HUES6 (cell line): ENCODE results near the gene INTS1.
A peak's percentile ranks its signal among the peaks of the same experiment; 100 is the strongest.

Experiments
- H3K27ac ChIP-seq: 2 replicates; pipeline ENCODE4 v1.7.0; 2013; ENCODE audit warnings: low read depth, mild to moderate bottlenecking, low read length, inconsistent platforms
- H3K27me3 ChIP-seq: 2 replicates; pipeline ENCODE4 v1.6.1; 2013; ENCODE audit warnings: low read length; ENCODE audit not compliant: control insufficient read depth, insufficient read depth
- H3K36me3 ChIP-seq: 2 replicates; pipeline ENCODE4 v1.6.1; 2013; ENCODE audit warnings: low read length; ENCODE audit not compliant: control insufficient read depth, insufficient read depth
- H3K4me1 ChIP-seq: 2 replicates; pipeline ENCODE4 v1.6.1; 2013; ENCODE audit warnings: low read length; ENCODE audit not compliant: control insufficient read depth, insufficient read depth
- H3K4me3 ChIP-seq: 2 replicates; pipeline ENCODE4 v1.5.1; 2013; ENCODE audit warnings: low read depth, low read length
- H3K9ac ChIP-seq: one replicate; pipeline ENCODE4 v1.6.1; 2013; ENCODE audit warnings: mild to moderate bottlenecking, low read length
- H3K9me3 ChIP-seq: 2 replicates; pipeline ENCODE4 v1.6.1; 2013; ENCODE audit warnings: low read depth, low read length; ENCODE audit not compliant: control insufficient read depth, insufficient read depth

INTS1 gene

DNA sequence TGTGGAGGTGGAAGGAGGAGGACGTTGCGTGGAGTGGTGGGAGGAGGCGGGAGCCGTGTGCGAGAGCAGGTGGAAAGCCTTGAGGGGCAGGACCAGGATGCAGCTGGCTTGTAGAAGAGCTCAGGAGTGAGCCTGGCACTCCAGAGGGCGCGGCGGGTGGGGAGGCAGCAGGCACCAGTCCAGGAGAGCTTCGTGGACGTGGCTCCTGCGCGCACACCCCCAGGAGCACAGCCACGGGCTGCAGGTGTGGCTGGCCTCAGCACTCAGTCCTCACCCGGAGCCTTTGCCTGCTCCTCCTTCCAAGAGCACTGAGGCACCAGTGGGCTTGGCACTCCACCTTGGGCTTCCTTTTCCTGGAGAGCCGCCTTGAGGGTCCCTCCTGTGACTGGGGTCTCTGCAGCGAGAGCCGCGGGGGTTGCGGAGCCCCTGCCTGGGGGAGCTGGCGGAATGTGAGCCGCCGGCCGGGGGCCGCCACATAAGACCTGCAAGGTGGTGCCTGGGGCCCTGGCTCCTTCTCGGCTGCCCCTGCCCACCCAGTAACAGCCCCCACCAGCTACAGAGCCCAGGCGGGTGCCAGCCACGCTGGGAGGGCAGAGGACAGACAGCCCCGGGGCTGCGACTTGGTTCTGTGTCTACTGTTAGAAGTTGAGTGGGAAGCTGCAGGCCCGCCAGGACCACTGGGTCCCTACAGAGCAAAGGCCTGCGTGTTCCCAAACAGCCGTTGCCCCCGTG lies 37.4 kb upstream of the INTS1 start:
- Histone ChIP-seq H3K27ac (no peak overlapping the region), H3K27me3 (no peaks in the 10 kb centered on the region), H3K9ac (no peak overlapping the region), H3K9me3 (no peaks in the 10 kb centered on the region), H3K4me1 (peaks cover 14% of the 10 kb centered on the region), H3K36me3 (peaks cover 27% of the 10 kb centered on the region), H3K4me3 (no peak overlapping the region)

DNA sequence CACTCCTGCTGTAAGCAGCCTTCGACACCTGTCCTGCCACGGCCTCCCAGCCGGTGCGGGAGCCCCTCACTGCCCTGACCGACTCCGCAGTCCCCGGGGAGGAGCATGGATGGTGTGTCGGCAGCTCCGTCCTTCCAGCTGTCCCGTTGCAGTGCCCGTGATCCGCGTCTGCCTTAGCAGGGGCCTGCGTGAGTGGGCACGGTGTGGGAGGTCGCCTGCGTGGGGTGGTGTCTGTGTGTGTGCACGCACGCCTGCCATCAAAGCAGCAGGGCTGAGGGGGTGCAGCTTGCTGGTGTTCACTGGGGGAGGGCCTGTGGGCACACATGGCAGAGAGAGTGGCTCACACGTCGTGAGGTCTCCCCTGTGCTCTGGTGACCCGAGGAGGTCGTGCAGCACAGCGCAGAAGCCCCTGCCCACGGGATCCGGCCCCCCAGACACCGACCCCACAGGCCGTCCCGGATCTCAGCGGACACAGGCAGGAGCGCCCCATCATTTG lies 36.6 kb upstream of the INTS1 start:
- no peaks in the 10 kb centered on the region for H3K27me3 ChIP-seq
- no peak overlapping the region for H3K27ac ChIP-seq
- H3K9me3 ChIP-seq = no peaks in the 10 kb centered on the region
- no peak overlapping the region for H3K4me3 ChIP-seq
- no peak overlapping the region for H3K9ac ChIP-seq
- H3K36me3 ChIP-seq = peaks cover 27% of the 10 kb centered on the region
- H3K4me1 ChIP-seq = peaks cover 22% of the 10 kb centered on the region

DNA sequence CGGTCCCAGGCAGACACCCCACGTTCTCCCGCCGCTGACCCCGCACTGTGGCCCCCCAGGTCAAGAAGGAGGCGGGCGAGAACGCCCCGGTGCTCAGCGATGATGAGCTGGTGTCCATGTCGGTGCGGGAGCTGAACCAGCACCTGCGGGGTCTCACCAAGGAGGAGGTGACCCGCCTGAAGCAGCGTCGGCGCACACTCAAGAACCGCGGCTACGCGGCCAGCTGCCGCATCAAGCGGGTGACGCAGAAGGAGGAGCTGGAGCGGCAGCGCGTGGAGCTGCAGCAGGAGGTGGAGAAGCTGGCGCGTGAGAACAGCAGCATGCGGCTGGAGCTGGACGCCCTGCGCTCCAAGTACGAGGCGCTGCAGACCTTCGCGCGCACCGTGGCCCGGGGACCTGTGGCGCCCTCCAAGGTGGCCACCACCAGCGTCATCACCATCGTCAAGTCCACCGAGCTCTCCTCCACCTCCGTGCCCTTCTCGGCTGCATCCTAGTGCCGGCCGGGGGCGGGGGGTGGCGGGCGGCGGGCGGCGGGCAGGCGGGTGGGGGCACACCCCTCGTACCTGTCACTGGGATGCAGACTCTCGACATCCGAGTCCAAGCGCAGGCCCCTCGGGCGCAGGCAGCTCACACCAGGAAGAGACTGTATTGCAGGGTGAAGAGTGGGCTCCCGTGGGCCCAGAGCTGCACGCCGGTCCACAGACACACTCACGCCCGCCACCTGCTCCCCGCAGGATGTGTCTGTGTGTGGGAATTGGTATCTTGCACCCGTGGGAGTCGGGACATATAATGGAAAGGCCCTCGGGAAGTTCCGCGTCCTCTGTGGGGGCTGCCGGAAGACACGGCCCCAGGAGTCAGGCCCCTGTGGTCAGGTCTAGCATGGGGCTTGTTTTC lies 35.9 kb upstream of the INTS1 start:
- Histone ChIP-seq H3K4me3 (no peak overlapping the region), H3K9ac (no peak overlapping the region), H3K27me3 (no peaks in the 10 kb centered on the region; the same call in 1 of the 2 replicates), H3K9me3 (no peaks in the 10 kb centered on the region), H3K36me3 (peaks cover 27% of the 10 kb centered on the region), H3K4me1 (peaks cover 26% of the 10 kb centered on the region), H3K27ac (no peak overlapping the region)

DNA sequence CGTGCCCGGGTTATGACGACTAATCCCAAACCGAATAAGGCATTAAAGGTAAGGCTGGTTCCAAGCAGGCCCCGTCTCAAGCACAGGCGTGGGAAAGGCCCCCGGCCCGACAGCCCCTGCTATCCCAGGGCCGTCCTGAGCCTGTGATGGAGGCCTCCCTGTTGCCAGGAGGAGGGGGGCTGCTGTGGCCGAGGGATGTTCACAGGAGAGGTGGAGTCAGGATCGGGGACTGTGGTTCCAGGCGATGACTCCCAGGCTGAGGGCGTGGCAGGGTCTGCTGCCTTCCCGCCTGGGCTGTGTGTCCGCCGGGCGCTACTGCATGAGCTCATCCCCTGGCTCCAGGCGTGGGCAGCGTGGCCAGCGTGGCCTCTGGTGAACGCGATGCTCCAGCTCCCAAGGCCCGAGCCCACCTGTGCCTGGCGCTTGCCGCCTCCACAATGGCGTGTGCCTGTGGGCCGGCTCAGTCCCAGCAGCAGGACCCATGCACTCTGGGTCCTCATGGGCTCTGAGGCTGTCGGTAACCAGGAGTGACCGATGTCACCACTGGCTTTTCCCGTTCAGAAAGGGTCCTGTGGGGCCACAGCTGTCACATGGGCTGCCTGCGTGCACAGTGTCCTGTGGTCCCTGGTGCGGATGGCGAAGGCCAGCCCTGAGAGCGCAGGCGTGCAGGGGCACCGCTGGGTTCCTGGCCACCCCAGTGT lies 35.1 kb upstream of the INTS1 start:
- H3K4me3 ChIP-seq = no peak overlapping the region
- H3K4me1 ChIP-seq = peaks cover 32% of the 10 kb centered on the region
- no peaks in the 10 kb centered on the region for H3K9me3 ChIP-seq
- no peak overlapping the region for H3K9ac ChIP-seq
- no peaks in the 10 kb centered on the region; the same call in 1 of the 2 replicates for H3K27me3 ChIP-seq
- H3K27ac ChIP-seq = no peak overlapping the region; the same call in 1 of the 2 replicates
- peaks cover 27% of the 10 kb centered on the region for H3K36me3 ChIP-seq

DNA sequence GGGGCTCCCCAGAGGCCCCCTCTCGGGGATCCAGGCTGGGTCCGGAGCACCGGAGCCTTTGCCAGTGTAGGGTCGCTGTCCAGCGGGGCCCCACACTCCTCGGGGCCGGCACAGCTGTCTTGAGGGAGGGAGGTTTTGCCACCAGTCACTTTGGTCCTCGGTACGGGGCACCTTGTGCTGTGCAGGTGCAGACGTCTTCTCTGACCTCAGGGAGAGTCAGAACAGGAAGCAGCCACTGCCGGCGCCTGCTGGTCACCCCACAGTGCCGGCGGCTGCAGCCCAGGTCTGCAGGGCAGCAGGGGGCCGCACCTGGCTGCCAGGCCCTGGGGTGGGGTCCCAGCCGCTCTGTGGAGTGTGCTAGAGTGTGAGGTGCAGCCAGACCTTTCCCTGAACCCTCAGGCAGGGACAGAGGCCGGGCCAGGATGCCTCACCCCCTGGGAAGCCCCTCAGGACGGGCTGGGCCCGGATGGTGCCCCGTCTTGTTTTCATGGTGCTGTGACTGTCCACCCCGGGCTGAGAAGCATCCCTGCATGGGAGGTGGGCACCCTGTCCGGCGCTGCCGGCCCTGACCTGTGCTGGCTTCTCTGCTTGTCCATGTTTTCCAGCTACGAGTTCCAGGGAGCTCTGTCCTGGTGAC lies 34.5 kb upstream of the INTS1 start:
- peaks cover 38% of the 10 kb centered on the region for H3K4me1 ChIP-seq
- H3K9ac ChIP-seq = no peak overlapping the region
- H3K27ac ChIP-seq = peak overlapping the region; percentile 8; the same call in 1 of the 2 replicates
- no peak overlapping the region for H3K4me3 ChIP-seq
- H3K27me3 ChIP-seq = no peaks in the 10 kb centered on the region; the same call in 1 of the 2 replicates
- no peaks in the 10 kb centered on the region for H3K9me3 ChIP-seq
- H3K36me3 ChIP-seq = peaks cover 27% of the 10 kb centered on the region

DNA sequence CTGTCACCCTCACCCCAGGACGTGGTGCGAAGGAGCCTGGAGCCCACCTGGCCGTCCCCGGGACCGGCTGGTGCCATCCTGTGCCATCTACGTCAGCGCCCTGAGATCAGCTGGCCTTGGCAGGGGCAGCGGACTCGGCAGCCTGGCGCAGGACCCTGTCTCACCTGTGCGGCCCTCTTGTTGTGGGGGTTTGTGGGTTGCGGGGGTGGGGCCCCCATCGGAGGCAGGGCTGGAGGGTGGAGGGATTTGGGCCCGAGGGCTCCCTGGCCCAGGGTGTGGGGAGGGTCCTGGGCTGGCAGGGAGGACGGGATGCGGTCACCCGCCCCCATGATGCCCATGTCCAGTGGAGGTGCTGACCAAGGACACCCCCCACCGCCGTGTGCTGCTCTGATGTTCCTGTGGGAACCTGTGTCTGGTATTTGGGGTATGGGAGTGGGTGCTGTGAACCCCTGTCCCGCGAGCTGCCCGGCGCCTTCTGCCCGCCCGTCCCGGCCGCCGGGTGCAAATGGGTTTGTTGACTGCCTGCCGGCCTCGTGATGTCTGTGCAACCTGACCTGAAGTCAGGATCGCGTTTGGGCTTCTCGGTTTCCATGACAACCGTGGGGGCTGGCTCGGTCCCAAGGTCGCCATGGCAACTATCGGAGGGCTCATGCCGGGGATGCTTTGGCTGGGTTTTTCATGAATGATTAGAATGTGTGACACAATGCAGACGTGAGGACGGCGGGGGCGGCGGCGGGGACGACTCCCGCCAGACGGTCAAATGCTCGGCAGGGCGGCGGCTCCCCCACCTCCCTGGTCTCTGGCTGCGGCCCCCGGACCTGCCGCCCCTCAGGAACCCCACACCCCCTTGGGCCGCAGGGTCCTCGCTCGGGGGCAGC lies 33.6 kb upstream of the INTS1 start:
- Histone ChIP-seq H3K36me3 (peaks cover 27% of the 10 kb centered on the region), H3K27ac (peak overlapping the region; percentile 87), H3K4me3 (peak overlapping the region; percentile 39; the same call in 1 of the 2 replicates), H3K9me3 (no peaks in the 10 kb centered on the region), H3K4me1 (peaks cover 47% of the 10 kb centered on the region), H3K9ac (peak overlapping the region; percentile 29), H3K27me3 (peaks cover 6% of the 10 kb centered on the region; the same call in 1 of the 2 replicates)

DNA sequence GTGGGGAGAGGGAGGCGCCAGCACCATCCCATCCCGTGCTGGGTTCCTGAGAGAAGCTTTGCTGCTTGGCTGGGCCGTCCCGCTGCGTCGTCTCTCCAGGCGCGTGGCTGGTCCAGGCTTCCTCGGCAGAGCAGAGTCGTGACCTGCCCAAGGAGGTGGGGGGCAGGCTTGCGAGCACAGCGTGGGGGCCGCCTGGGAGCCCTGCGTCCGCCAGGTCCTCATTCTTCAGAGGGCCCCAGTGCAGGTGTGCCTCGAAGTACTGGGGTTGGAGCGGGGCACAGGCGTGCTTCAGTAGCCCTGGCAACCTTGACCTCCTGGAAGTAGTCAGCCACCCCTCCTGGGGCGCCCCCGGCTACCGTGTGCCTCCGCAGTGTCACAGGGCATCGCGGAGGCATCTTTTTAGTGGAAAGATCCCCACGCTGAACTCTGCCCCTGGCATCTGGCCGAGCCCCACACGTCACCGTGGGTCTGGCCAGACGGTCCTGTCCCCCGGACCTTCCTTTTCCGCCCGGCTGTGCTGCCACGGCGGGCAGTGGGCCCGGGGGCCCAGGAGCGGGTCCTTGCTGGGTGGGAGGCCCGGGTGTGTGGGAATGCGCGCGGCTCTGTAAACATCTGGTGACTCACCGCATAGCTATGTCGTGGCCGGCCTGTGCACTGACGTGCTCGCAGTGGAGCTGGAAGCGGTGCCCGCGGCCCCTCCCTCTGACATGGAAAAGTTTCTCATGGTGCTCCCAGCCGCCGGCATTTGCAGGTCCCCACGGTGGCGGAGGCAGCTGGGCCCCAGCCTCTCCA lies 32.8 kb upstream of the INTS1 start:
- H3K9ac ChIP-seq = peak overlapping the region; percentile 74
- no peaks in the 10 kb centered on the region for H3K9me3 ChIP-seq
- H3K27ac ChIP-seq = peak overlapping the region; percentile 87
- H3K27me3 ChIP-seq = peaks cover 15% of the 10 kb centered on the region; the same call in 1 of the 2 replicates
- H3K4me3 ChIP-seq = peak overlapping the region; percentile 41; the same call in 1 of the 2 replicates
- H3K4me1 ChIP-seq = peaks cover 54% of the 10 kb centered on the region
- peaks cover 24% of the 10 kb centered on the region for H3K36me3 ChIP-seq

DNA sequence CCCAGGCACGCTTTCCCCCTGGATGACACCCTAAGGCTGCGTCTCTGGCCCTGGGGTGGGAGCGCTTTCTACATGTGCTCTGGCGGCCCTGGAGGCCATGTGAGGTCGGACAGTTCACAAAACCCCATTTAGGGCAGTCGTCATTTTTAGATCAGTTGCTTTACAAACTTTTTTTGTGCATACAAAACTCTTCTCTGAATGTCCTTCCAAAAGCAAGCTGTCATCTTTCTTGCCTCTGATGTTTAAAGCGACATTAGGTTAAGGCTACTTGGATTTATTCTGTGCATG lies 32.2 kb upstream of the INTS1 start:
- Histone ChIP-seq H3K27ac (0 out of 2 replicates have a peak overlapping the region, but pooled peaks have one; percentile 87), H3K4me3 (peak overlapping the region; percentile 41; the same call in 1 of the 2 replicates), H3K9ac (peak overlapping the region; percentile 74), H3K9me3 (no peaks in the 10 kb centered on the region), H3K4me1 (peaks cover 60% of the 10 kb centered on the region), H3K27me3 (peaks cover 20% of the 10 kb centered on the region; the same call in 1 of the 2 replicates), H3K36me3 (peaks cover 22% of the 10 kb centered on the region)

DNA sequence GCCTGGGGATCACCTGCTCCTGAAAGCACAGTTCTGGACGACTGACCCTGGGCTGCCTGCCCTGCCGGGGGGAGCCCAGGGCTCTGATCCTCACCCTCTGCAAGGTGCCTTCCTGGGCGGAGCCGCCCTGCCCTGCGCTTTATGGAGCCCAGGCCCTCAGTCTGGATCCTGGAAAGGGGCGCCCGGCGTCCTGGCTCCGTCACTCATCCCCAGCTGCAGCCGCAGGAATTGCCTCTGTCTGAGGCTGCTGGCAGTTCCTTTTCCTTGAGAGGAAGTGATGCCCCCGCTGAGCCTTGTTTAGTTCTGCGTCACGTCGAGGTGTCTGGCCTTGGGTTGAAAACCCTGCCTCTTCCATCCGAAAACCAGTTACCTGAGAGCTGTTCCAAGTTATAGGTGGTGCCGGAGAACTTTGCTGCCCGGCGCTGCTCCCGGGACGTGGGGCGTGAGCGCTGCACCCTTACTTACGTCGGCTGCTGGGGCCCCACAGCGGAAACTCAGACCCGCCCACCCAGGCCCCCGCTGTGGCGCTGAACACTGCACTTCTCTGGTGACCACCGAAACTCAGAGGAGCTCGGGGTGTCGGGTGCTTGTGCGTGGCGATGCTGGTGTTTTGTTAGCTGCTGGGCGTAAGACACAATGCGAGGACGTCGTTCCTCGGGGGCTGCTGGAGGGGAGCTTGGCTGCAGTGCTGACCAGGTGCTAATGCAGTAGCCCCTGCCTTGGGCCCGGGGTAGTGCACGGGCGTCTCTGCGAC lies 31.7 kb upstream of the INTS1 start:
- Histone ChIP-seq H3K27ac (0 out of 2 replicates have a peak overlapping the region, but pooled peaks have one; percentile 87), H3K4me1 (peaks cover 60% of the 10 kb centered on the region), H3K4me3 (0 out of 2 replicates have a peak overlapping the region, but pooled peaks have one; percentile 41), H3K27me3 (peaks cover 23% of the 10 kb centered on the region; the same call in 1 of the 2 replicates), H3K36me3 (peaks cover 16% of the 10 kb centered on the region), H3K9ac (peak overlapping the region; percentile 74), H3K9me3 (no peaks in the 10 kb centered on the region)
